ENCODE measurements around the gene NCKAP5L.
"Not testable (repeated sequence)": the region's sequence is repeated elsewhere in the genome, so short reads cannot be mapped to it uniquely, and the experiment has no call there.

Gene NCKAP5L

DNA sequence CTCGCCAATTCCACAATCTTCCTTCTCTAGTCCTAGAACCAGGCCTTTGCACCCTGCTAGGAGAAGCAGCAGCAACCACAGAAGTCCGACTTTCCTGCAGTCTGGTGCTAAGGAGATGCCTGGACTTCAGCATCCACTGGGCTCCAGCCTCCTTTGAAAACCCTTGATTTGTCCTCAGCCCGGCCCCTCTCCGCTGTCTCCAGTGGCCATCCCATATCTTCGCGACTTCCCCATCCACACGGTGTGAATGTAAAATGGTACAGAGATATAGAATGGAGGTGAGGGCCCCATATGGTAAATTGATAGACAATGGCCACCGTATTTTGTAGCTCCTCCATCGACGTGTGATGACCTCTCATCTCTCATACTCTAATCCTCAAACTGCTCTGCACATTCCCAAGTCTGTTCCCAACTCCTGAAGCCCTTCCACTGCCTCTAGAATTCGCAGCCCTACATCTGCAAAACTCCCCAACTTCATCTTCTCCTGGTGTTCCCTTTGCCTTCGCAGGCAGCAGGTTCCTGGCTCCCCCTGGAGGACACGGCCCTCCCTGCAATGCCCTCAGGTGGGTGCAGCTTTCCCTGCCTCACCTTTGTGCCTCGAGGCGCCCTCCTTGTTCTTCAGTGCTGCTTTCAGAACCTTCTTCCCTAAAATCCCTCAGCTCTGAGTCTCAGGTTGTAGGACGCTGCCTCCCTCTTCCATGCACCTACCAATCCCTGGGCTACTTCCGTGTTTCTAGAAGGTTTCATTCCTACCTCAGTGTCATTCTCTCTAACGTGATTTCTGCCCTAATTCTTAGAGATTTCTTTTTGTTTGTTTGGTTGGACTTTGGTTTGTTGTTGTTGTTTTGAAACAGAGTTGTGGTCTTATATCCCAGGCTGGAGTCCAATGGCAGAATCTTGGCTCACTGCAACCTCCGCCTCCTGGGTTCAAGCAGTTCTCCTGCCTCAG is 50.1 kb downstream of the NCKAP5L start:
- Histone ChIP-seq H3K36me3 (ENCODE audit: control insufficient read depth, insufficient read depth, low read length) (no peaks in the 10 kb centered on the region), H3K9me3 (ENCODE audit: control insufficient read depth, low read length) (no peaks in the 10 kb centered on the region), H3K27ac (ENCODE audit: low read depth, low read length, severe bottlenecking) (no peak overlapping the region), H3K4me3 (ENCODE audit: extremely low read depth, insufficient read depth, low read length, poor library complexity, severe bottlenecking) (no peak overlapping the region), H3K4me1 (ENCODE audit: control insufficient read depth, insufficient read depth, low read length, poor library complexity, severe bottlenecking) (no peaks in the 10 kb centered on the region)
- WGBS, 2 experiments (ENCODE audit: insufficient coverage in 2 of 2): 48 to 54% methylated on average over 11 to 12 of the region's 19 CpGs

DNA sequence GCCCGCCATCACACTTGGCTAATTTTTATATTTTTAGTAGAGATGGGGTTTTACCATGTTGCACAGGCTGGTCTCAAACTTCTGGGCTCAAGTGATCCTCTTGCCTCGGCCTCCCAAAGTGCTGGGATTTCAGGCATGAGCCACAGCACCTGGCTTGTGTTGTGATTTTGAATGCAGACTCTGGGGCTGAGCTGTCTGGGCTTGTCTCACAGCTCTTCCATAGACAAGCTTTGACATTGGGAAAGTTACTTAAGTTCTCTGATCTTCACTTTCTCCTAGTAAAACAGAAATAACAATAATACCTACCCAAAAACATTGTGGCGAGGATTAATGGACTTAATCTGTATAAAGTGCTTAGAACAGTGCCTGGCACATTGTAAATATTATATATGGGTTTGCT is 50.9 kb downstream of the NCKAP5L start:
- Histone ChIP-seq H3K9me3 (ENCODE audit: control insufficient read depth, low read length) (no peaks in the 10 kb centered on the region), H3K4me1 (ENCODE audit: control insufficient read depth, insufficient read depth, low read length, poor library complexity, severe bottlenecking) (no peaks in the 10 kb centered on the region), H3K36me3 (ENCODE audit: control insufficient read depth, insufficient read depth, low read length) (no peaks in the 10 kb centered on the region), H3K4me3 (ENCODE audit: extremely low read depth, insufficient read depth, low read length, poor library complexity, severe bottlenecking) (no peak overlapping the region), H3K27ac (ENCODE audit: low read depth, low read length, severe bottlenecking) (no peak overlapping the region)
- 95 to 100% methylated on average over 1 to 2 of the region's 3 CpGs for WGBS, 2 experiments (ENCODE audit: insufficient coverage in 2 of 2)

DNA sequence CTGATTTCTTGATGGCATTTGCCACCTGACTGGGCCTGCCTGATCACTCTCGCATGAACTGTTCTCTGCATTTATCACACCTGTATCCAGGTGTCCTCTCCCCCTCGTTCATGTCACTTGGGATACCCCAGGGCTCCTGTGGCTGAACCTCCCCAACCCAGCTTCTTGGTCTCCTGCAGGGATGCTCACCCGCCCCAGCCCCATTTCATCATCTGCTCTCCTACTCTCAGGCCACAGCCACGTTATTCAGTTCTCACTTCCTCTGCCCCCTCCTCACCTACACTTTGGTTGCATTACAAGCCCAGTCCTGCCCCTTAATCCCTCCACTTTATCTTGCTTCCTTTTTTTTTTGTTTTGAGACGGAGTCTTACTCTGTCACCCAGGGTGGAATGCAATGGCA is 51.4 kb downstream of the NCKAP5L start:
- Histone ChIP-seq H3K36me3 (ENCODE audit: control insufficient read depth, insufficient read depth, low read length) (no peaks in the 10 kb centered on the region), H3K4me1 (ENCODE audit: control insufficient read depth, insufficient read depth, low read length, poor library complexity, severe bottlenecking) (no peaks in the 10 kb centered on the region), H3K27ac (ENCODE audit: low read depth, low read length, severe bottlenecking) (no peak overlapping the region), H3K9me3 (ENCODE audit: control insufficient read depth, low read length) (no peaks in the 10 kb centered on the region), H3K4me3 (ENCODE audit: extremely low read depth, insufficient read depth, low read length, poor library complexity, severe bottlenecking) (no peak overlapping the region)
- WGBS, 2 experiments (ENCODE audit: insufficient coverage in 2 of 2): 88 to 93% methylated on average over 5 of the region's 5 CpGs

DNA sequence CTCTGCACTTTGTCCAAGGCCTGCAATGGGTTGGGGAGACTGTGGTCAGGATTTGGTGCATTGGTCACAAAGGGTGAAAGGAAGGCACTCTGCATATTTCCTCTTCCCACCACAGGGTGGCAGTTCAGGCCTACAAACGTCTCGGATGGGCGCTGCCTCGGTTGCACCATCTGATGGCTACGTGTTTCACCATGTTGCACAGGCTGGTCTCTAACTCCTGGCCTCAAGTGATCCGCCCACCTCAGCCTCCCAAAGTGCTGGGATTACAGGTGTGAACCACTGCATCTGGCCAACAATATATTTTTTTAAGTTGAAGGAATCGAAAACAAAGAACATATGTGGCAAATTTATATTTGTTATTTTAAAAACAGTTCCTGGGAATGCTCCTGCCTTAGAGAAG is 51.8 kb downstream of the NCKAP5L start:
- 7 to 50% methylated on average over 2 to 6 of the region's 7 CpGs for WGBS, 2 experiments (ENCODE audit: insufficient coverage in 2 of 2)

DNA sequence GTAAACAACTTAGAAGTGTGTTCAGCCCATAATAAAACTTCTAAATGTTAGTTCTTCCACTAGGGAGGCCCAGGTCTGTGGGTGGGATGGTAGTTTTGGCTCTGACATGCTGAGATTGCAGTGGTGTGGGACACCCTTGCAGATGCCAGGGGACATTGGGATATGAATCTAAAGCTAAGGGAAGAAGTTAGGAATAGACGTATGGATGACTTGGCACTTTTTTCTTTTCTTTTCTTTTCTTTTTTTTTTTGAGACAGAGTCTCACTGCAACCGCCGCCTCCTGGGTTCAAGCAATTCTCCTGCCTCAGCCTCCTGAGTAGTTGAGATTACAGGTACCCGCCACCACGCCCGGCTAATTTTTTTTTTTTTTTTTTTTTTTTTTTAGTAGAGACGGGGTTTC is 55.1 kb downstream of the NCKAP5L start:
- H3K4me3 ChIP-seq (ENCODE audit: extremely low read depth, insufficient read depth, low read length, poor library complexity, severe bottlenecking); H3K27ac ChIP-seq (ENCODE audit: low read depth, low read length, severe bottlenecking); H3K36me3 ChIP-seq (ENCODE audit: control insufficient read depth, insufficient read depth, low read length); H3K9me3 ChIP-seq (ENCODE audit: control insufficient read depth, low read length); H3K4me1 ChIP-seq (ENCODE audit: control insufficient read depth, insufficient read depth, low read length, poor library complexity, severe bottlenecking): not testable (repeated sequence)
- 100% methylated on average over 1 of the region's 7 CpGs; no CpG with 5 or more reads in 1 of the 2 experiments for WGBS, 2 experiments (ENCODE audit: insufficient coverage in 2 of 2)

More for the DNA sequence above, 51.8 kb downstream of the NCKAP5L start:
- Histone ChIP-seq H3K4me1 (ENCODE audit: control insufficient read depth, insufficient read depth, low read length, poor library complexity, severe bottlenecking) (no peaks in the 10 kb centered on the region), H3K36me3 (ENCODE audit: control insufficient read depth, insufficient read depth, low read length) (no peaks in the 10 kb centered on the region), H3K4me3 (ENCODE audit: extremely low read depth, insufficient read depth, low read length, poor library complexity, severe bottlenecking) (no peak overlapping the region), H3K9me3 (ENCODE audit: control insufficient read depth, low read length) (no peaks in the 10 kb centered on the region), H3K27ac (ENCODE audit: low read depth, low read length, severe bottlenecking) (no peak overlapping the region)

DNA sequence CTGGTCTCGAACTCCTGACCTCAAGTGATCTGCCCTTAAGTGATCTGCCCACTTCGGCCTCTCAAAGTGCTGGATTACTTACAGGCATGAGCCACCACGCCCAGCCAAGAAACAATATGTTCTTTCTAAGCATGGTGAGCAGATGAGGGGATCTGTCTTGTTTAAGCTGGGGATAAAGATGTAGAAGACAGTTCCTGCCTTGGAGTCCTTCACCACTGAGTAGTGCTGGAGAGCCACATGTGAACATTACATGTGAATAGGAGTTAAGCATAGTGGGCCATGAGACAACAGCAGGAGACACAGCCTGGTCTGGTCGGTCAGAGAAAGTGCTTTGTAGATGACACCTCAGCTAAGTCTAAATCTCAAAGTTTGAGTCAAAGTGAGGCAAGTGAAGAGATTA is 60.9 kb downstream of the NCKAP5L start:
- no peak overlapping the region for H3K27ac ChIP-seq (ENCODE audit: low read depth, low read length, severe bottlenecking)
- no peak overlapping the region for H3K4me3 ChIP-seq (ENCODE audit: extremely low read depth, insufficient read depth, low read length, poor library complexity, severe bottlenecking)
- no peaks in the 10 kb centered on the region for H3K9me3 ChIP-seq (ENCODE audit: control insufficient read depth, low read length)
- H3K4me1 ChIP-seq (ENCODE audit: control insufficient read depth, insufficient read depth, low read length, poor library complexity, severe bottlenecking): no peaks in the 10 kb centered on the region
- H3K36me3 ChIP-seq (ENCODE audit: control insufficient read depth, insufficient read depth, low read length): peaks cover 31% of the 10 kb centered on the region
- 58 to 80% methylated on average over 2 to 3 of the region's 4 CpGs for WGBS, 2 experiments (ENCODE audit: insufficient coverage in 2 of 2)

DNA sequence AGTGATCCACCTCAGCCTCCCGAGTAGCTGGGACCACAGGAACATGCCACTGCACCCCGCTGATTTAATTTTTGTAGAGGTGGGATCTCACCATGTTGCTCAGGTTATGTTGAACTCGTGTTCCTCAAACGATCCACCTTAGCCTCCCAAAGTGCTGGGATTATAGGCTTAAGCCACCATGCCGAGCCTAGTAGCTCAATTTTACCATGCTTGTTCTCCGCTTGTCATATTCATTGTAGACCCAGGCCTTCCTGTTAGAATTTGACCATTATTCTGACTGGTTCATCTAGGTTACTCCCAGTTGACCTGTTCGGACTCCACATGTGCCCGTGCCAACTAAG is 62.1 kb downstream of the NCKAP5L start:
- Histone ChIP-seq H3K27ac (ENCODE audit: low read depth, low read length, severe bottlenecking) (no peak overlapping the region), H3K4me3 (ENCODE audit: extremely low read depth, insufficient read depth, low read length, poor library complexity, severe bottlenecking) (no peak overlapping the region), H3K9me3 (ENCODE audit: control insufficient read depth, low read length) (no peaks in the 10 kb centered on the region), H3K36me3 (ENCODE audit: control insufficient read depth, insufficient read depth, low read length) (peaks cover 43% of the 10 kb centered on the region), H3K4me1 (ENCODE audit: control insufficient read depth, insufficient read depth, low read length, poor library complexity, severe bottlenecking) (no peaks in the 10 kb centered on the region)
- 89 to 95% methylated on average over 7 to 8 of the region's 8 CpGs for WGBS, 2 experiments (ENCODE audit: insufficient coverage in 2 of 2)

DNA sequence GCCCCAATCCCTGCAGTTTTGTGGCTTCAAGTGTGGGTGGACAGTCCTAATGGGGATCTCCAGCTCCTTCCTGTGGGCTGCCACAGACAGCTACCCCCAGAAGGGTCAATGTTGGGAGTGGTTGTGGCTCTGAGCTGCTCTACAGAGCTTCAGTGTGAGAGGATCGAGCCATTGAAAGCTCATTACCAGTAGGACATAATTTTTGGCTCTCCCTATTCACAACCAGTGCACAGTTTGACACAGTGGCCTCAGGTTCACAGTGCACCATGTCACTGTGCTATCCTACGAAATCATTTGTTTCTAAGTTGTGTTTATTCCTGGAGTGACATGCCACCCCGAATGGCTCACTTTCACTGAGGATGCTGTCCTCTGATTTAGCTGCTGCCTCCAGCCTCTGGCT is 64.1 kb downstream of the NCKAP5L start:
- Histone ChIP-seq H3K4me1 (ENCODE audit: control insufficient read depth, insufficient read depth, low read length, poor library complexity, severe bottlenecking) (no peaks in the 10 kb centered on the region), H3K36me3 (ENCODE audit: control insufficient read depth, insufficient read depth, low read length) (peaks cover 61% of the 10 kb centered on the region), H3K9me3 (ENCODE audit: control insufficient read depth, low read length) (no peaks in the 10 kb centered on the region), H3K4me3 (ENCODE audit: extremely low read depth, insufficient read depth, low read length, poor library complexity, severe bottlenecking) (no peak overlapping the region), H3K27ac (ENCODE audit: low read depth, low read length, severe bottlenecking) (no peak overlapping the region)
- 88 to 97% methylated on average over 3 of the region's 3 CpGs for WGBS, 2 experiments (ENCODE audit: insufficient coverage in 2 of 2)

DNA sequence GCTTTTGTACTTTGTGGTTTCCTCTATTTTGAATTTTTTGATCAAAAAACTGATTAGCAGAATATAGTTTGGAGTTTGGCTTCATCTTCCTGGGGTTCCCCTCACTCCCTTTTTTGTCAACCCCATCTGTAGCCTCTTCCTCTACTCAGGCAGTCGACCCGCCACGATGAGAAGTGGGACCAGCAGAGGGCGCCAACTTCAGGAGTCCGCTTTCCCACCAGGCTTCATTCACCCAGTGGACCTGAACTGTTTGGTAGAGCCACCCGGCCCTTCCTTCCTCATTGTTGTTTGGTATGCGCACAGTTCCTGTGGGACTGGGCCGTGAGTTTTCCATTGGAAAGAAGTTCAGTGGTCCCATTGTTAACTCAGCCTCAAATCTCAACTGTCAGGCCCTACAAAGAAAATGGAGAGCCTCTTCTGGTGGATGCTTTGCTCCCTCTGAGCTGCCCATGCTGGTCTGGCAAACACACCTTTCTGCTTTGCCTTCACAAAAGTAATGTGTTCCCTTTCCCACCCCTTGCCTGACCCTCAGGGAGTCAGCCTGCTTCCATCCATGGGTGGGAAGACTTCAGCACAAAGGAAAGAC is 65.1 kb downstream of the NCKAP5L start:
- 43 to 63% methylated on average over 7 to 8 of the region's 8 CpGs for WGBS, 2 experiments (ENCODE audit: insufficient coverage in 2 of 2)
- no peaks in the 10 kb centered on the region for H3K4me1 ChIP-seq (ENCODE audit: control insufficient read depth, insufficient read depth, low read length, poor library complexity, severe bottlenecking)
- peak overlapping the region; percentile 42 for H3K27ac ChIP-seq (ENCODE audit: low read depth, low read length, severe bottlenecking)
- H3K4me3 ChIP-seq (ENCODE audit: extremely low read depth, insufficient read depth, low read length, poor library complexity, severe bottlenecking): no peak overlapping the region
- H3K36me3 ChIP-seq (ENCODE audit: control insufficient read depth, insufficient read depth, low read length): peaks cover 71% of the 10 kb centered on the region
- H3K9me3 ChIP-seq (ENCODE audit: control insufficient read depth, low read length): no peaks in the 10 kb centered on the region

DNA sequence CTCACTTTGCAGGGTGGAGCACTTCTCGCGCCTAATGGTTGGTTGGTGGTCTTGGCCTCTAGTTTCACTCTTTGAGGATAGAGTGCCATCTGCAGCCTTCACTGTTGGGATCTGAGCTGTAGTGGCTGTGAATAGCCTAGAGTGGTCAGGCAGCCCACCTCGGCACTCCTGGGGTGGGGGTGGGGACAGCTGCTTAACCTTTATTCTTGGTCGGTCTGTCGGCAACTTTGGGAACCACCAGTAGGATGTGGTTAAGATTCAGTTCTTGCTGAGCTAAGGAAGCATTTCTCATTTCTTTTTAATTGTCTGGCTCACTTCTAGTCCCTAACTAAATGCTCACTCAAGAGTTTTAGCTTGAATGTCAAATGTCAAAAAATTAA is 65.8 kb downstream of the NCKAP5L start:
- 97 to 100% methylated on average over 2 to 5 of the region's 5 CpGs for WGBS, 2 experiments (ENCODE audit: insufficient coverage in 2 of 2)
- no peak overlapping the region for H3K4me3 ChIP-seq (ENCODE audit: extremely low read depth, insufficient read depth, low read length, poor library complexity, severe bottlenecking)

More for the DNA sequence above, 65.8 kb downstream of the NCKAP5L start:
- Histone ChIP-seq H3K9me3 (ENCODE audit: control insufficient read depth, low read length) (no peaks in the 10 kb centered on the region), H3K27ac (ENCODE audit: low read depth, low read length, severe bottlenecking) (no peak overlapping the region), H3K4me1 (ENCODE audit: control insufficient read depth, insufficient read depth, low read length, poor library complexity, severe bottlenecking) (no peaks in the 10 kb centered on the region), H3K36me3 (ENCODE audit: control insufficient read depth, insufficient read depth, low read length) (peaks cover 78% of the 10 kb centered on the region)
